B cell (primary cell): ENCODE results near the gene ZBTB37. TPM values are rescaled to one million over a fixed set of nuclear protein-coding genes. Genes with fewer than 3 reads are reported as not detected.
A peak's percentile ranks its signal among the peaks of the same experiment; 100 is the strongest.

Experiments used
- ATAC-seq: fragments of 200-7000 bp; cut with Tn5 transposase; one replicate; pipeline ENCODE4 v1.10.0; 2021; ENCODE audit warnings: low read depth, mild to moderate bottlenecking, moderate number of reproducible peaks, moderate library complexity
- CTCF ChIA-PET: fragments of 350-600 bp; sonication (Branson Sonifier 250); formaldehyde crosslinking; loops from one replicate; lab custom pipeline; 2021; ENCODE audit warnings: antibody characterized with exemption, inconsistent platforms; lab: Charles Lee
- POLR2A ChIA-PET: fragments of 350-600 bp; sonication (Branson Sonifier 250); formaldehyde crosslinking; loops from one replicate; lab custom pipeline; 2021; ENCODE audit warnings: antibody characterized with exemption; lab: Charles Lee
- DNase-seq: peaks from one replicate; pipeline ENCODE4 v3.0.0; 2013
- H2AFZ ChIP-seq: 2 replicates; pipeline ENCODE4 v1.6.1; 2012; ENCODE audit warnings: mild to moderate bottlenecking, low read depth, low read length; ENCODE audit not compliant: insufficient read depth, poor library complexity, severe bottlenecking
- H3K27ac ChIP-seq, 2 donors: 1 replicate in 1 of 2; 2 replicates in 1 of 2; pipeline ENCODE4 v1.5.1; 2012 to 2013; ENCODE audit warnings: low read length in 2 of 2, mild to moderate bottlenecking in 2 of 2, moderate library complexity in 1 of 2
- H3K27me3 ChIP-seq, 4 experiments: fragments of 200-600 bp in 1 of 4; sonication (generic) in 1 of 4; replicated peaks in 1 of 4; 1 replicate in 2 of 4; 2 replicates in 2 of 4; pipeline versions ENCODE4 v1.6.1 to v1.7.0; 2013 to 2016; ENCODE audit warnings: low read length in 3 of 4, mild to moderate bottlenecking in 2 of 4, mixed read lengths in 1 of 4, moderate library complexity in 1 of 4; ENCODE audit not compliant: insufficient read depth in 4 of 4, control insufficient read depth in 3 of 4; ENCODE audit errors: control extremely low read depth in 1 of 4
- H3K36me3 ChIP-seq, 2 experiments: replicated peaks in 1 of 2; 1 replicate in 1 of 2; 2 replicates in 1 of 2; pipeline versions ENCODE4 v1.6.1 to v1.7.1; 2013; ENCODE audit warnings: low read length in 1 of 2; ENCODE audit not compliant: insufficient read depth in 2 of 2, control insufficient read depth in 1 of 2; ENCODE audit errors: control extremely low read depth in 1 of 2, extremely low read depth in 1 of 2
- H3K4me1 ChIP-seq, 2 donors: fragments of 200-600 bp in 1 of 2; sonication (generic) in 1 of 2; 1 replicate in 1 of 2; 2 replicates in 1 of 2; pipeline versions ENCODE4 v1.5.1 to v1.6.1; 2013 to 2017; ENCODE audit warnings: low read length in 2 of 2; ENCODE audit not compliant: control insufficient read depth in 2 of 2, insufficient read depth in 2 of 2
- H3K4me2 ChIP-seq: replicated peaks from 2 replicates; pipeline ENCODE3; 2012; ENCODE audit warnings: mild to moderate bottlenecking, low read depth, low read length; ENCODE audit not compliant: poor library complexity, severe bottlenecking
- H3K4me3 ChIP-seq, 5 experiments: fragments of 200-600 bp in 1 of 5; sonication (generic) in 1 of 5; 1 replicate in 3 of 5; 2 replicates in 2 of 5; pipeline versions ENCODE4 v1.5.1 to v1.7.0; 2011 to 2016; ENCODE audit warnings: low read length in 4 of 5, mild to moderate bottlenecking in 4 of 5, low read depth in 2 of 5, control low read depth in 1 of 5, moderate library complexity in 1 of 5; ENCODE audit not compliant: insufficient read depth in 1 of 5; ENCODE audit errors: control extremely low read depth in 1 of 5, extremely low read depth in 1 of 5
- H3K79me2 ChIP-seq: fragments of 200-600 bp; sonication (generic); one replicate; pipeline ENCODE4 v1.6.0; 2016; ENCODE audit warnings: low read length; ENCODE audit not compliant: control insufficient read depth, insufficient read depth
- H3K9ac ChIP-seq: fragments of 200-600 bp; sonication (generic); 2 replicates; pipeline ENCODE4 v1.6.1; 2017; ENCODE audit warnings: mild to moderate bottlenecking, low read length, moderate library complexity
- H3K9me3 ChIP-seq, 3 donors: one replicate each; pipeline versions ENCODE4 v1.6.1 to v1.7.1; 2013; ENCODE audit warnings: low read length in 2 of 3; ENCODE audit not compliant: control insufficient read depth in 2 of 3, insufficient read depth in 1 of 3; ENCODE audit errors: control extremely low read depth in 1 of 3
- H4K20me1 ChIP-seq: 2 replicates; pipeline ENCODE4 v1.6.0; 2012; ENCODE audit warnings: mild to moderate bottlenecking, low read length; ENCODE audit not compliant: insufficient read depth, control insufficient read depth, poor library complexity, severe bottlenecking
- H3K27ac Mint-ChIP-seq: one replicate; pipeline ENCODE4 v1.8.0; 2021; ENCODE audit warnings: mixed read lengths
- H3K27me3 Mint-ChIP-seq: one replicate; pipeline ENCODE4 v1.8.0; 2021; ENCODE audit warnings: mixed read lengths
- H3K4me1 Mint-ChIP-seq: one replicate; pipeline ENCODE4 v1.8.0; 2021; ENCODE audit warnings: mixed read lengths
- H3K4me3 Mint-ChIP-seq: one replicate; pipeline ENCODE4 v1.8.0; 2021; ENCODE audit warnings: mixed read lengths
- H3K9me3 Mint-ChIP-seq: one replicate; pipeline ENCODE4 v1.8.0; 2022; ENCODE audit warnings: mixed read lengths; ENCODE audit not compliant: insufficient read depth
- EZH2 ChIP-seq: IDR thresholded peaks from 2 replicates; pipeline ENCODE4 v1.6.1; 2012; ENCODE audit warnings: borderline replicate concordance, low read depth, mild to moderate bottlenecking, moderate library complexity, low read length; ENCODE audit not compliant: insufficient read depth, poor library complexity, severe bottlenecking
- WGBS: methylation state at CpG from one replicate; pipeline ENCODE4 v1.1.5; 2013; ENCODE audit warnings: missing lambda C conversion rate; ENCODE audit not compliant: insufficient coverage; 5-methylcytosine and 5-hydroxymethylcytosine counted together
- intact Hi-C: fragments of 100-400 bp; cut with micrococcal nuclease; formaldehyde crosslinking; loops from one replicate; pipeline ENCODE4 v1.10.0; 2022
- polyA plus RNA-seq: library from polyadenylated mRNA; depleted of rRNA; stranded (reverse); fragments of >200 nt; gene quantifications from 2 replicates; pipeline ENCODE4 v1.2.3, GENCODE V29; 2012
- total RNA-seq, 2 donors: library from RNA; stranded (reverse); fragments of 120-200 nt in 1 of 2; gene quantifications; 1 replicate in 1 of 2; 2 replicates in 1 of 2; pipeline versions ENCODE4 v1.2.3 to v1.2.4, GENCODE V29; 2013 to 2022
- TF ChIP-seq, protein P1 (sequence below): fragments of 200-600 bp; IDR thresholded peaks from one replicate; pipeline ENCODE4 v1.8.0; 2022; ENCODE audit warnings: antibody characterized with exemption, mild to moderate bottlenecking

Gene ZBTB37
- total and polyA plus RNA-seq, 2 donors (not counting 1 experiment from before 2014, with no cell fraction given) = 4.9 to 37.1 TPM

DNA sequence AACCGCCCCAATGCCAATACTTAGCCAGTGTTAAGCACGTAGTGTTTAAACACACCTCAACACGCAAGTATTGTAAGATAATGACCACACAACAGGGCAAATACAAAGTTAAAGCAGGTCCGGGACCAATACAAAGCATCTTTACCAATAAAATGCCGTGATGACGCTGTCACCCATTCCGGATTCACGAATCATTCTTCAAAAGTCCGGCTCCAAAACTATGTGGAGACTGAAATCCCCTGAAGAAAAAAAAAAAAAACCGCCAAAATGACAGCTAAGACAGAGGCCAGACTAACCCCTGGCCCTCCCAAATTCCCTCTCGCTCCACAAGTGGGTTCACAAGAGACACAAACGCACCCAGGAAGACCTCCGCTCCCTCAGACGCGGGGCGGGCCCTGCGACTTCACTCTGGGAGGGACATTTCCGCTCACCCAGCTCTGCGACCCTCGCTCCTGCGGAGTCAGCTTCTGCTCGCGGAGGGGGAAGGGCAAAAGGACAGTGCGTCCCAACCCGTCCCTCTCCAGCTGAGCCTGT, 44.3 kb upstream of the ZBTB37 start:
- H3K36me3 ChIP-seq = peaks cover 0 to 4% of the 10 kb centered on the region in 2 experiments
- no peaks in the 10 kb centered on the region for H3K9me3 ChIP-seq
- Mint-ChIP-seq H3K4me3 (peak overlapping the region; percentile 92), H3K27ac (peak overlapping the region; percentile 95), H3K4me1 (peaks cover 21% of the 10 kb centered on the region), H3K27me3 (no peaks in the 10 kb centered on the region), H3K9me3 (no peaks in the 10 kb centered on the region)
- H3K27ac ChIP-seq = peak overlapping the region; percentile 77 to 87
- ChIA-PET POLR2A (interaction anchor here (1.0 to 1.9 kb wide), 4 partner anchors 44 to 394 kb away, joined by 3 to 15 read pairs (median 5); partner anchors contain the start of genes GAS5, KLHL20, PRDX6 and ZBTB37), CTCF (interaction anchor here (0.6 to 5.8 kb wide), 11 partner anchors 12 to 1083 kb away, joined by 3 to 62 read pairs (median 4); partner anchors contain the start of genes GAS5 and ZBTB37)
- WGBS = 1% methylated on average over 24 of the region's 25 CpGs
- H3K4me2 ChIP-seq = peak overlapping the region; percentile 87
- TF ChIP-seq EZH2 = no peak
- TF ChIP-seq, protein P1, sequence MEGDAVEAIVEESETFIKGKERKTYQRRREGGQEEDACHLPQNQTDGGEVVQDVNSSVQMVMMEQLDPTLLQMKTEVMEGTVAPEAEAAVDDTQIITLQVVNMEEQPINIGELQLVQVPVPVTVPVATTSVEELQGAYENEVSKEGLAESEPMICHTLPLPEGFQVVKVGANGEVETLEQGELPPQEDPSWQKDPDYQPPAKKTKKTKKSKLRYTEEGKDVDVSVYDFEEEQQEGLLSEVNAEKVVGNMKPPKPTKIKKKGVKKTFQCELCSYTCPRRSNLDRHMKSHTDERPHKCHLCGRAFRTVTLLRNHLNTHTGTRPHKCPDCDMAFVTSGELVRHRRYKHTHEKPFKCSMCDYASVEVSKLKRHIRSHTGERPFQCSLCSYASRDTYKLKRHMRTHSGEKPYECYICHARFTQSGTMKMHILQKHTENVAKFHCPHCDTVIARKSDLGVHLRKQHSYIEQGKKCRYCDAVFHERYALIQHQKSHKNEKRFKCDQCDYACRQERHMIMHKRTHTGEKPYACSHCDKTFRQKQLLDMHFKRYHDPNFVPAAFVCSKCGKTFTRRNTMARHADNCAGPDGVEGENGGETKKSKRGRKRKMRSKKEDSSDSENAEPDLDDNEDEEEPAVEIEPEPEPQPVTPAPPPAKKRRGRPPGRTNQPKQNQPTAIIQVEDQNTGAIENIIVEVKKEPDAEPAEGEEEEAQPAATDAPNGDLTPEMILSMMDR = no peak
- intact Hi-C loops = loop anchor here (1.0 kb wide), 8 partner anchors 44 to 1175 kb away; partner anchors contain the start of genes CACYBP, KLHL20, PRDX6 and RABGAP1L
- peaks cover 48% of the 10 kb centered on the region for H3K79me2 ChIP-seq
- H3K4me1 ChIP-seq = peaks cover 8 to 18% of the 10 kb centered on the region in 2 donors
- H4K20me1 ChIP-seq = no peaks in the 10 kb centered on the region
- DNase-seq (no peak), ATAC-seq (peak; percentile 19)
- peak overlapping the region; percentile 97 for H2AFZ ChIP-seq
- H3K4me3 ChIP-seq = peak overlapping the region; percentile 78 to 100 (median 93)
- no peaks in the 10 kb centered on the region for H3K27me3 ChIP-seq
- peak overlapping the region; percentile 87 for H3K9ac ChIP-seq
